HCT116 (cell line): ENCODE data around the gene CCL24.

Source experiments
- CEBPB ChIP-seq: IDR thresholded peaks from 2 replicates; pipeline ENCODE4 v1.6.1; 2012; ENCODE audit warnings: low read depth
- EZH2phosphoT487 ChIP-seq: fragments of 200-600 bp; IDR thresholded peaks from 2 replicates; pipeline ENCODE4 v1.6.1; 2018; ENCODE audit warnings: antibody characterized with exemption, borderline replicate concordance
- JUND ChIP-seq: IDR thresholded peaks from 2 replicates; pipeline ENCODE4 v1.6.1; 2012
- POLR2A ChIP-seq: IDR thresholded peaks from 2 replicates; pipeline ENCODE4 v1.7.0; 2011; ENCODE audit warnings: borderline replicate concordance; ENCODE audit not compliant: insufficient read depth, insufficient read length; ENCODE audit errors: extremely low read depth
- POLR2AphosphoS5 ChIP-seq: IDR thresholded peaks from 2 replicates; pipeline ENCODE4 v1.6.1; 2011; ENCODE audit warnings: mild to moderate bottlenecking, low read depth, low read length, moderate library complexity
- RAD21 ChIP-seq: IDR thresholded peaks from 2 replicates; pipeline ENCODE4 v1.6.1; 2012; ENCODE audit warnings: low read depth, mild to moderate bottlenecking
- SIN3A ChIP-seq: IDR thresholded peaks from 2 replicates; pipeline ENCODE4 v1.6.1; 2012; ENCODE audit warnings: low read depth
- TF ChIP-seq, protein P1 (sequence below), 3 experiments: fragments of 200-600 bp in 1 of 3; sonication (generic) in 1 of 3; IDR thresholded peaks in 2 of 3; conservative IDR thresholded peaks in 1 of 3; 2 replicates each; pipeline ENCODE4 v1.5.1; 2012 to 2017; ENCODE audit warnings: low read depth in 2 of 3, low read length in 2 of 3, antibody characterized with exemption in 1 of 3, borderline replicate concordance in 1 of 3, control low read depth in 1 of 3, mild to moderate bottlenecking in 1 of 3, mixed read lengths in 1 of 3, mixed run types in 1 of 3, moderate library complexity in 1 of 3; ENCODE audit not compliant: insufficient read depth in 1 of 3
- TF ChIP-seq, protein P2 (sequence below): IDR thresholded peaks from 2 replicates; pipeline ENCODE4 v1.6.1; 2012; ENCODE audit warnings: low read depth
- TF ChIP-seq, protein P3 (sequence below): IDR thresholded peaks from 2 replicates; pipeline ENCODE4 v1.6.1; 2012

- TF ChIP-seq, protein P1, sequence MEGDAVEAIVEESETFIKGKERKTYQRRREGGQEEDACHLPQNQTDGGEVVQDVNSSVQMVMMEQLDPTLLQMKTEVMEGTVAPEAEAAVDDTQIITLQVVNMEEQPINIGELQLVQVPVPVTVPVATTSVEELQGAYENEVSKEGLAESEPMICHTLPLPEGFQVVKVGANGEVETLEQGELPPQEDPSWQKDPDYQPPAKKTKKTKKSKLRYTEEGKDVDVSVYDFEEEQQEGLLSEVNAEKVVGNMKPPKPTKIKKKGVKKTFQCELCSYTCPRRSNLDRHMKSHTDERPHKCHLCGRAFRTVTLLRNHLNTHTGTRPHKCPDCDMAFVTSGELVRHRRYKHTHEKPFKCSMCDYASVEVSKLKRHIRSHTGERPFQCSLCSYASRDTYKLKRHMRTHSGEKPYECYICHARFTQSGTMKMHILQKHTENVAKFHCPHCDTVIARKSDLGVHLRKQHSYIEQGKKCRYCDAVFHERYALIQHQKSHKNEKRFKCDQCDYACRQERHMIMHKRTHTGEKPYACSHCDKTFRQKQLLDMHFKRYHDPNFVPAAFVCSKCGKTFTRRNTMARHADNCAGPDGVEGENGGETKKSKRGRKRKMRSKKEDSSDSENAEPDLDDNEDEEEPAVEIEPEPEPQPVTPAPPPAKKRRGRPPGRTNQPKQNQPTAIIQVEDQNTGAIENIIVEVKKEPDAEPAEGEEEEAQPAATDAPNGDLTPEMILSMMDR (IDR thresholded peaks at IDR 0.05 in 2 of 3, conservative IDR thresholded peaks at IDR 0.05 in 1 of 3; ENCODE audit: borderline replicate concordance in 1 of 3, insufficient read depth in 1 of 3, low read depth in 2 of 3, low read length in 2 of 3) = no peak
- TF ChIP-seq, protein P2, sequence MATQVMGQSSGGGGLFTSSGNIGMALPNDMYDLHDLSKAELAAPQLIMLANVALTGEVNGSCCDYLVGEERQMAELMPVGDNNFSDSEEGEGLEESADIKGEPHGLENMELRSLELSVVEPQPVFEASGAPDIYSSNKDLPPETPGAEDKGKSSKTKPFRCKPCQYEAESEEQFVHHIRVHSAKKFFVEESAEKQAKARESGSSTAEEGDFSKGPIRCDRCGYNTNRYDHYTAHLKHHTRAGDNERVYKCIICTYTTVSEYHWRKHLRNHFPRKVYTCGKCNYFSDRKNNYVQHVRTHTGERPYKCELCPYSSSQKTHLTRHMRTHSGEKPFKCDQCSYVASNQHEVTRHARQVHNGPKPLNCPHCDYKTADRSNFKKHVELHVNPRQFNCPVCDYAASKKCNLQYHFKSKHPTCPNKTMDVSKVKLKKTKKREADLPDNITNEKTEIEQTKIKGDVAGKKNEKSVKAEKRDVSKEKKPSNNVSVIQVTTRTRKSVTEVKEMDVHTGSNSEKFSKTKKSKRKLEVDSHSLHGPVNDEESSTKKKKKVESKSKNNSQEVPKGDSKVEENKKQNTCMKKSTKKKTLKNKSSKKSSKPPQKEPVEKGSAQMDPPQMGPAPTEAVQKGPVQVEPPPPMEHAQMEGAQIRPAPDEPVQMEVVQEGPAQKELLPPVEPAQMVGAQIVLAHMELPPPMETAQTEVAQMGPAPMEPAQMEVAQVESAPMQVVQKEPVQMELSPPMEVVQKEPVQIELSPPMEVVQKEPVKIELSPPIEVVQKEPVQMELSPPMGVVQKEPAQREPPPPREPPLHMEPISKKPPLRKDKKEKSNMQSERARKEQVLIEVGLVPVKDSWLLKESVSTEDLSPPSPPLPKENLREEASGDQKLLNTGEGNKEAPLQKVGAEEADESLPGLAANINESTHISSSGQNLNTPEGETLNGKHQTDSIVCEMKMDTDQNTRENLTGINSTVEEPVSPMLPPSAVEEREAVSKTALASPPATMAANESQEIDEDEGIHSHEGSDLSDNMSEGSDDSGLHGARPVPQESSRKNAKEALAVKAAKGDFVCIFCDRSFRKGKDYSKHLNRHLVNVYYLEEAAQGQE = no peak
- TF ChIP-seq SIN3A = no peak
- no peak for TF ChIP-seq POLR2A
- no peak for TF ChIP-seq RAD21
- TF ChIP-seq POLR2AphosphoS5 = no peak
- no peak for TF ChIP-seq EZH2phosphoT487
- no peak for TF ChIP-seq CEBPB
- no peak for TF ChIP-seq JUND
- TF ChIP-seq, protein P3, sequence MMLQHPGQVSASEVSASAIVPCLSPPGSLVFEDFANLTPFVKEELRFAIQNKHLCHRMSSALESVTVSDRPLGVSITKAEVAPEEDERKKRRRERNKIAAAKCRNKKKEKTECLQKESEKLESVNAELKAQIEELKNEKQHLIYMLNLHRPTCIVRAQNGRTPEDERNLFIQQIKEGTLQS = no peak
These were observed 34.1 kb upstream of the CCL24 start for GRCh38 chr7:75847707-75848106.
